Chondrocyte (in vitro differentiated cells): ENCODE measurements around the gene SPATS2L. TPM values are rescaled to one million over a fixed set of nuclear protein-coding genes. Genes with fewer than 3 reads are reported as not detected.
A peak's percentile ranks its signal among the peaks of the same experiment; 100 is the strongest.

Source experiments
- DNase-seq: peaks from one replicate; pipeline ENCODE4 v3.0.0; 2021; ENCODE audit warnings: mixed read lengths, low spot score
- H3K27ac Mint-ChIP-seq: one replicate; pipeline ENCODE4 v1.8.0; 2021; ENCODE audit warnings: mild to moderate bottlenecking, moderate library complexity, mixed read lengths; ENCODE audit not compliant: unreplicated experiment
- H3K27me3 Mint-ChIP-seq: 2 replicates; pipeline ENCODE4 v1.8.0; 2021; ENCODE audit warnings: low read depth, mixed read lengths
- H3K36me3 Mint-ChIP-seq: 2 replicates; pipeline ENCODE4 v1.8.0; 2021; ENCODE audit warnings: low read depth, mixed read lengths
- H3K4me1 Mint-ChIP-seq: 2 replicates; pipeline ENCODE4 v1.8.0; 2021; ENCODE audit warnings: low read depth, mild to moderate bottlenecking, mixed read lengths
- H3K4me3 Mint-ChIP-seq: one replicate; pipeline ENCODE4 v1.8.0; 2021; ENCODE audit warnings: mild to moderate bottlenecking, moderate library complexity, mixed read lengths; ENCODE audit not compliant: unreplicated experiment
- H3K9me3 Mint-ChIP-seq: 2 replicates; pipeline ENCODE4 v1.8.0; 2021; ENCODE audit warnings: low read depth, mixed read lengths
- total RNA-seq: library from RNA; stranded (reverse); gene quantifications from 3 replicates; pipeline ENCODE4 v1.2.1, GENCODE V29; 2021
- TF ChIP-seq, protein P1 (sequence below): fragments of 200-600 bp; sonication (generic); IDR thresholded peaks from 2 replicates; pipeline ENCODE4 v1.5.0; 2021; ENCODE audit warnings: antibody characterized with exemption, mild to moderate bottlenecking, moderate library complexity

SPATS2L gene
- total RNA-seq, 1 donor from 2014 or later = 237 TPM

DNA sequence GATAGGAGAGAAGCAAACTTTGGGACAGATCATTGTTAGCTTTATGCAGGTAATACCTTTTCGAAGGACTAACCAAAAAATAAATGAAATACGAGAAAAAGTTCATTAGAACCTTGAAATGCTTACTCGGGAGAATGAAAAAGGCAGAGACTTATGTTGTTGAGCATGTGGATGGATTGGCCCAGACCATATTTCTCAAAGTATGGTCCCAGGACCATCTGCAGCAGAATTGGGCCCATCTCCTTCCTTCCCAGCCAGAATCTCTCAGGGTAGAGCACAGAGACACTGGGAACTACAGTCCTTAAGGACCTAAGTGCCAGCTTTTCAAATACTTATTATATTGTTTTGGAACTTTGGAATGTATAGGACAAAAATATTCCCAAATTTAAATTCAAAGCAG lies 152.6 kb downstream of the SPATS2L start:
- no peak overlapping the region for H3K27ac Mint-ChIP-seq
- TF ChIP-seq, protein P1, sequence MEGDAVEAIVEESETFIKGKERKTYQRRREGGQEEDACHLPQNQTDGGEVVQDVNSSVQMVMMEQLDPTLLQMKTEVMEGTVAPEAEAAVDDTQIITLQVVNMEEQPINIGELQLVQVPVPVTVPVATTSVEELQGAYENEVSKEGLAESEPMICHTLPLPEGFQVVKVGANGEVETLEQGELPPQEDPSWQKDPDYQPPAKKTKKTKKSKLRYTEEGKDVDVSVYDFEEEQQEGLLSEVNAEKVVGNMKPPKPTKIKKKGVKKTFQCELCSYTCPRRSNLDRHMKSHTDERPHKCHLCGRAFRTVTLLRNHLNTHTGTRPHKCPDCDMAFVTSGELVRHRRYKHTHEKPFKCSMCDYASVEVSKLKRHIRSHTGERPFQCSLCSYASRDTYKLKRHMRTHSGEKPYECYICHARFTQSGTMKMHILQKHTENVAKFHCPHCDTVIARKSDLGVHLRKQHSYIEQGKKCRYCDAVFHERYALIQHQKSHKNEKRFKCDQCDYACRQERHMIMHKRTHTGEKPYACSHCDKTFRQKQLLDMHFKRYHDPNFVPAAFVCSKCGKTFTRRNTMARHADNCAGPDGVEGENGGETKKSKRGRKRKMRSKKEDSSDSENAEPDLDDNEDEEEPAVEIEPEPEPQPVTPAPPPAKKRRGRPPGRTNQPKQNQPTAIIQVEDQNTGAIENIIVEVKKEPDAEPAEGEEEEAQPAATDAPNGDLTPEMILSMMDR = no peak

DNA sequence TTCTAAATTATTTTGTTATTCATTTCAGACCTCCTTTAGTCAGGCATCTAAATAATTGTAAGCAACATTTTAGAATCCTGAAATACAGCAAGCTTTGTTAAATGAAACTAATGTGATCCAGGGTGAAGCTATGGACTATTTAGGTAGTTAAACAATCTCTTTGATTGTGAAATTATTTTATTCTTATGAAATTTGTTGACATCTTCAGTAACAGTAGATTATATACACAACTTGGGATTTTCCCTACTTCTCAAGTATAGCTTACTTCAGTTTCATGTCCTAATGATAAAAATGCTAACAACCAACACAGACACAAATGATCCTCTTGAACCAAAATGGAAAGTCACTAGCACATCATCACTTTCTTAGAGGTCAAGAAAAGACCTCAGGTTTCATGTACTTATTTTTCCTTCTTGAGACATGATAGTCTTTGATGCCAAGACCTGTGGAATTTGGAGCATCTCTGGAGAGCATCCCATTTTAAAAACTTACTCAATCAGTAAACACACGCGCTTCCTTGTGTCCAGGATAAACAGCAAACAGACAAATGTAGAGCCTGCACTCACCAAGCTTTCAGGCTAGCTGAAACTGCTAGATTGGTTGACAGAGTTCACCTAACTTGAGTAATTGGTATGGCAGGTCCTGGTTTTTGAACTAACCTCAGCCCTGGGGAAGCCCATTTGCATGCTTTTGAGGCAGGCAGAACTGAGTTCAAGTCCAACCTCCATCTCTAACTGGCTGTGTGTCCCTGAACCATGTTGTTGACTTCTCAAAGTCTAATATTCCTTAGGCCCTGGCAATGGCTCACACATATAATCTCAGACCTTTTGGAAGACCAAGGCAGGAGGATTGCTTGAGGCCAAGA lies 155.6 kb downstream of the SPATS2L start:
- Mint-ChIP-seq H3K4me1 (peaks cover 3% of the 10 kb centered on the region), H3K4me3 (no peak overlapping the region), H3K36me3 (peaks cover 21% of the 10 kb centered on the region), H3K27ac (peak overlapping the region; percentile 57), H3K9me3 (no peaks in the 10 kb centered on the region), H3K27me3 (no peaks in the 10 kb centered on the region)
- no peak for DNase-seq
- TF ChIP-seq, protein P1 = no peak

More for the DNA sequence above, 152.6 kb downstream of the SPATS2L start:
- no peak overlapping the region for H3K4me3 Mint-ChIP-seq
- peaks cover 14% of the 10 kb centered on the region for H3K4me1 Mint-ChIP-seq
- no peaks in the 10 kb centered on the region for H3K27me3 Mint-ChIP-seq
- H3K36me3 Mint-ChIP-seq = peaks cover 25% of the 10 kb centered on the region
- H3K9me3 Mint-ChIP-seq = no peaks in the 10 kb centered on the region
- no peak for DNase-seq

DNA sequence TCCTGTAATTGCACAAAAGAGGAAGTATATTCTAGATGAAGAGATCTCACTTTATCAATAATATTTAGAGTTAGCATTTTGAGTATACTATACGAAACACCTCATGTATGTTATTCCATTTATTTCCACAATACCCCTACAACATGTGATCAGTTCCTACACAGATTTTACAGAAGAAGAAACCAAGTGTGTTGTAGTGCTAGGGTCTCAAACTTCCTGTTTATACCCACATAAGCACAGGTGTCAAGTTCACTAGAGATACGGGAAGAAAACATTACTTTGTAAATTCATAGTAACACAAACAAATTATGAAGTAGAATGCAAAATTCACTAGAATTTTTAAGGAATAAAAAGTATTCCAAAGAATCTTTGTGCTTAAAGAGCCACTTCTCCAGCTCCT lies 157.0 kb downstream of the SPATS2L start:
- no peaks in the 10 kb centered on the region for H3K9me3 Mint-ChIP-seq
- no peak overlapping the region for H3K27ac Mint-ChIP-seq
- peaks cover 7% of the 10 kb centered on the region for H3K4me1 Mint-ChIP-seq
- no peaks in the 10 kb centered on the region for H3K27me3 Mint-ChIP-seq
- DNase-seq = no peak
- H3K4me3 Mint-ChIP-seq = no peak overlapping the region
- H3K36me3 Mint-ChIP-seq = peaks cover 33% of the 10 kb centered on the region
- TF ChIP-seq, protein P1 = no peak

DNA sequence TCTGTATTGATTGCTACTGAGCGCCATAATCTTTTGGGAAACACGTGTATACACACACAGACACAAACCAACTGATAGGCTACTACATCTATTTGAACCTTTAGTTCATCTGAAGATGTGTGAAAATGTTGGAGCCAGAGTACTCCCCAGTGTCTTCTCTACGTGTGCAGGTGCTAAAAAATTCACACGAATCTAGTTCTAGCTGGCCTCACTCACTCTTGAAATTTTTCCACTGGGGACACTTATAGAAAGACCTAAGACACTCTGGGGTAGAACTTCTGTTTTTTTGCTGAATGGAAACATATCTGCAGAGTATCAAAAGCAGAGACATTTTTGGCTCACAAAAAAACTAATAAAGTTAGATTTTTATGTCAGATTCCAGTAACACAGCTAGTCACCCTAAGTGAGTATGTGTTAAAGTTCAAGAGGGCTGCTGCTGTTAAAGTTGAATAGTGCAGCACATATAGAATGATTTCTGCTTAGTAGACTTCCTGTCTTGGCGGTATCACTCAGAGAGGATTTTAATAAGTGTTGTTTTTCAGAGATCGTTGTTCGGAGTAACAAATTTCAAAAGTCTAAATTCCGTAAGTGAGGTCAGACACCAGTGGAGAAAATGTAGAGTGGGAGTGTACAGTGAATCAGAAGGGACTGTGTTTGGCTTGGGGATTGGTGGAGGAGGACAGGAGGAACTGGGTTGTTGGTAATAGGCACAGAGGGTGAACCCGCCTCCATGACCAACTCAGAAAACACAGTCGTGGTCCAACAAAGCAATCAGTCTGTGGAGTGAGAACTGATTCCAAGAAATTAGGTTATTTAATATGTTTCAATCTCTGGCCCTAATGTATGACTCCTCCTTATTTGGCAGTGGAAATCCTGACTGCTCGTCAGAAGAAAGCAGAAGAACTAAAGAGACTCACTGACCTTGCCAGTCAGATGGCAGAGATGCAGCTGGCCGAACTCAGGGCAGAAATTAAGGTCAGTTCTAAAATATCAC lies 160.2 kb downstream of the SPATS2L start:
- peak overlapping the region; percentile 23 for H3K27ac Mint-ChIP-seq
- no peaks in the 10 kb centered on the region for H3K27me3 Mint-ChIP-seq
- H3K4me1 Mint-ChIP-seq = peaks cover 7% of the 10 kb centered on the region
- DNase-seq = no peak
- H3K4me3 Mint-ChIP-seq = no peak overlapping the region
- peaks cover 42% of the 10 kb centered on the region for H3K36me3 Mint-ChIP-seq
- TF ChIP-seq, protein P1 = no peak
- H3K9me3 Mint-ChIP-seq = no peaks in the 10 kb centered on the region
